GM21619 (cell line): Measurements from ENCODE around the gene SEBOX.
A peak's percentile ranks its signal among the peaks of the same experiment; 100 is the strongest.

Source experiments
- ATAC-seq: cut with Tn5 transposase; IDR thresholded peaks from one replicate; pipeline ENCODE4 v1.9.1; 2021; ENCODE audit not compliant: unreplicated experiment

Gene SEBOX

GRCh38 chr17:28394337-28395116 lies 29.5 kb upstream of the SEBOX start:
- no peak for ATAC-seq

GRCh38 chr17:28392491-28392890 lies 27.5 kb upstream of the SEBOX start:
- ATAC-seq = no peak

- ATAC-seq = no peak
Measured at GRCh38 chr17:28391401-28391800, 26.4 kb upstream of the SEBOX start.

- no peak for ATAC-seq
Measured at GRCh38 chr17:28390984-28391383, 26.0 kb upstream of the SEBOX start.

GRCh38 chr17:28390563-28390962 lies 25.6 kb upstream of the SEBOX start:
- no peak for ATAC-seq

- no peak for ATAC-seq
Measured at GRCh38 chr17:28390141-28390540, 25.1 kb upstream of the SEBOX start.

- no peak for ATAC-seq
Measured at GRCh38 chr17:28388106-28388505, 23.1 kb upstream of the SEBOX start.

GRCh38 chr17:28386391-28386790 lies 21.4 kb upstream of the SEBOX start:
- no peak for ATAC-seq

- ATAC-seq = no peak
Measured at GRCh38 chr17:28385406-28385805, 20.4 kb upstream of the SEBOX start.

GRCh38 chr17:28385037-28385400 lies 20.0 kb upstream of the SEBOX start:
- no peak for ATAC-seq

GRCh38 chr17:28384281-28385036 lies 19.5 kb upstream of the SEBOX start:
- peak; percentile 66 for ATAC-seq

- ATAC-seq = no peak
Measured at GRCh38 chr17:28381141-28381825, 16.3 kb upstream of the SEBOX start.

- ATAC-seq = no peak
Measured at GRCh38 chr17:28379814-28380801, 15.1 kb upstream of the SEBOX start.

- ATAC-seq = no peak
Measured at GRCh38 chr17:28372945-28373274, 7.9 kb upstream of the SEBOX start.

- peak; percentile 8 for ATAC-seq
Measured at GRCh38 chr17:28372203-28372944, 7.4 kb upstream of the SEBOX start.

GRCh38 chr17:28371245-28372202 lies 6.5 kb upstream of the SEBOX start, which contains the start of gene SARM1:
Gene SARM1, plus strand, starts transcription at chr17:28371694. Its CDS starts 339 bp downstream, at chr17:28372033.
- ATAC-seq = peak; percentile 65

GRCh38 chr17:28370744-28371103 lies 5.7 kb upstream of the SEBOX start:
- no peak for ATAC-seq

GRCh38 chr17:28370035-28370743 lies 5.2 kb upstream of the SEBOX start, which contains the start of gene VTN:
Gene VTN, minus strand, starts transcription at chr17:28370307. Its CDS starts 104 bp downstream, at chr17:28370203.
- ATAC-seq = no peak
